GM19397 (cell line): ENCODE data around the gene MS4A10.
"Not testable (repeated sequence)": the region's sequence is repeated elsewhere in the genome, so short reads cannot be mapped to it uniquely, and the experiment has no call there.

ENCODE experiments used
- ATAC-seq: cut with Tn5 transposase; IDR thresholded peaks from one replicate; pipeline ENCODE4 v1.9.1; 2021; ENCODE audit warnings: mild to moderate bottlenecking, moderate library complexity; ENCODE audit not compliant: unreplicated experiment

MS4A10 gene

DNA sequence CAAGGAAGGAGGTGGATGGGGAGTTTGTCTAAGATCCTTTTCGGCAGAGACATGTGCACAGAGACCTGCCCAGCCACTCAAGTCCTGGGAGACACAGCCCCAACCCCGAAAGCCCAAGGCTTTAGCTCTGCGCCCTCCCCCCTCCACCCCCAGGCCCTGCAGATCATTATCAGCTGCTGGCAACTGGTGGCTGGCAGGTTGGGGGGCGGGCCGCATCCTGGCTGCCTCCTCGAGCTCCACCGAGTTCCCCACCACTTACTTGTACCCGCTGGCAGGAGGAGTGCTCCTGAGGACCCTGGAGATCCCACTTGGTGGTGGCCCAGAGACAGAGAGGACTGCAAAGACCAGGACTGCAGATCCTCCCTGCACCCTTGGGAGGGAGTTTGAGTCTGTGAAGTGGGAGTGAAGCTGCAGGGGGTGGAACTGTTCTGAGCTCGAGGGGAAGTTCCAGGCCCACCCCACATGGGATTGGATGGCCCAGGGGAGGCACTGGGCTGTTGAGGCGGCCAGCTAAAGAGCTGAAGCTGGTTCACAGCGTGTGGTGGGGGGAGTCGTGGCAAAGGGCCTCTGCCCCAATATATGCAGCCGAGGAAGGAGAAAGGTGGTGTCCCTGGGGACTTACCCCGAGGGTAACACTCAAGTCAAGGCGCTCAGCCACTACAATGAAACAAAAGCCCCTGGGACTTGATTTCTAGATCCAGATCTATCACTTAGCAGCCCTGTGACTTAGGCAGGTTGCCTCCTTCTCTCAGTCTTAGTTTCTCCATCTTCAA is 36.9 kb downstream of the MS4A10 start:
- ATAC-seq: no peak

DNA sequence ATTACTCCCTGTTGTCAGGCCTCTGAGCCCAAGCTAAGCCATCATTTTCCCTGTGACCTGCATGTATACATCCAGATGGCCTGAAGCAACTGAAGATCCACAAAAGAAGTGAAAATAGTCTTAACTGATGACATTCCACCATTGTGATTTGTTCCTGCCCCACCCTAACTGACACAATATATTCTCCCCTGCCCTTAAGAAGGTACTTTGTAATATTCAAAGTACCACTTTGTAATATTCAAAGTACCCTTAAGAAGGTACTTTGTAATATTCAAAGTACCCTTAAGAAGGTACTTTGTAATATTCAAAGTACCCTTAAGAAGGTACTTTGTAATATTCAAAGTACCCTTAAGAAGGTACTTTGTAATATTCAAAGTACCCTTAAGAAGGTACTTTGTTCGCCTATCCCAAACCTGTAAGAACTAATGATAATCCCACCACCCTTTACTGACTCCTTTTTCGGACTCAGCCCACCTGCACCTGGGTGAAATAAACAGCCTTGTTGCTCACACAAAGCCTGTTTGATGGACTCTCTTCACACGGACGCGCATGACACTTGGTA is 38.7 kb downstream of the MS4A10 start:
- not testable (repeated sequence) for ATAC-seq

DNA sequence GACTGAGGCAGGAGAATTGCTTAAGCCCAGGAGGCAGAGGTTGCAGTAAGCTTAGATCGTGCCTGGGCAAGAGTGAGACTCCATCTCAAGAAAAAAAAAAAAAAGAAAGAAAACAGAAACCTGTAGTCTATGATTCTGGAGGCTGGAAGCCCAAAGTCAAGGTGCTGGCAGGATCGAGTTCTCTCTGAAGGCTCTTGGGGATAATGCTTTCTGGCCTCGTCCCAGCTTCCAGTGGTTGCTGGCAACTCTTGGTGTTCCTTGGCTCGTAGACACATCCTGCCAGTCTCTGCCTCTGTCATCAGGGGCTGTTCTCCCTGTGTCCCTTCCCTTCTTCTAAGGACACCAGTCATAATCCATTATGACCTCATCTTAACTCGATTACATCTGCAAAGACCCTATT is 40.0 kb downstream of the MS4A10 start:
- ATAC-seq: no peak

DNA sequence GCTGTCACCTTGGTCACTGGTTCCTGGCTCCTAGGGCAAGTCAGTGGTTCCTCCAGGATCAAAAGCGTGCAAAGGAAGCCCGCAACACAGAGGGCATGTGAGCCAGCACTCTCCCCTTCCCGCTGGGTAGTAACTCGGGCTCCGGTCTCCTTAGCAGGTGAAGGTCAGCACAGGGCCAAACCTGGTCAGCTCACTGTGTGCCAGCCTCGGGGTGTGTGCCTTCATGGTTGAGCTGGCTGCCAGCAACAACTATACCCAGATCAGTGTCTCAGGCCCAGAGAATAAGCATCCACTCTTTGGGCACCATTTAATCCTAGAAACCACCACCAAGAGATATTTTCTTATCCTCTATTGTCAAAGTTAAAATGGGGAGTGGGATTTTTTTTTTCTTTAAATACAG is 40.7 kb downstream of the MS4A10 start:
- ATAC-seq: no peak

DNA sequence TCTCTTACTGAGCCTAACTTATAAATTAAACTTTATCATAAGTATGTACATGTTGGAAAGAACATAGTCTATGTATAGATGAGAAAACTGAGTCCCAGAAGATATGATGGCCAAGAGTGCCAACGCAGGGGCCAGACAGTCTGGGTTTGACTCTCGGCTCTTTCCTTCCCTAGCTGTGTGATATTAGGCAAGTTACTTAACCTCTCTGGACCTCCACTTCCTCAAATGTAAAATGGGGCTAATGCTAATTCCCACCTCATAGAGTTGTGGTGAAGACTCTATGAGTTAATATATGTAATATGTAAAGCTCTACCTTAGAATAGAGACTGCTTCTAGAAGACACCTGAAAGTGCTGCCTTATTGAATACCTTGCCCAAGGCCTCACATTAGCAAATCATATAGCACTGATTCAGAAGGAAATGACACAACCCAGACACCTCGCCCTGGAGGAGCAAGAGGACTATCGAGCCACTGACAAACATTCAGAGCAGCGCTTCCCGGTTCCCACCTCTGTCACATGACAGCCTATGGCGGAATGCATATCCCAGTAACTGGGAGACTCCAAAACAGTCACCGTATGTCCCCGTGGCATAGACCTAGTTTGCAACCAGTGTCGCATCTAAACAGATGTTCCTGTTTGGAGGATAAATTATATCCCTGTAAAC is 45.5 kb downstream of the MS4A10 start:
- peak; percentile 51 for ATAC-seq

DNA sequence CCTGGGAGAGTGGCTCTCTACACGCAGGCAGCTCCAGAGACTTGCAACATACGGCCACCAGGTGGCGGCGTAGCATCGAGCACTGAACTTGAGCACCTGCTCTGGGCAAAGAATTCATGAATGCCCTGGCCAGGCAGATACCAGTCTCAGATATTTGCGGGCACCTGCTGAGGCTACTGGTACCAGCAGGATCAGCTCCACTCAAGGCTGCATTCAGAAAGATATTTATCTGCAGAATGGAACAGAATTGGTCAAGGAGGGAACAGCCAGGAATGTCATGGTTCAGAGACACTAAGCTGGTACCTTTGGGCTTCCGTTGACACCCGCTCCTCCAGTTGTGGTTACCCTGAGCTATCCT is 46.0 kb downstream of the MS4A10 start:
- peak; percentile 87 for ATAC-seq

DNA sequence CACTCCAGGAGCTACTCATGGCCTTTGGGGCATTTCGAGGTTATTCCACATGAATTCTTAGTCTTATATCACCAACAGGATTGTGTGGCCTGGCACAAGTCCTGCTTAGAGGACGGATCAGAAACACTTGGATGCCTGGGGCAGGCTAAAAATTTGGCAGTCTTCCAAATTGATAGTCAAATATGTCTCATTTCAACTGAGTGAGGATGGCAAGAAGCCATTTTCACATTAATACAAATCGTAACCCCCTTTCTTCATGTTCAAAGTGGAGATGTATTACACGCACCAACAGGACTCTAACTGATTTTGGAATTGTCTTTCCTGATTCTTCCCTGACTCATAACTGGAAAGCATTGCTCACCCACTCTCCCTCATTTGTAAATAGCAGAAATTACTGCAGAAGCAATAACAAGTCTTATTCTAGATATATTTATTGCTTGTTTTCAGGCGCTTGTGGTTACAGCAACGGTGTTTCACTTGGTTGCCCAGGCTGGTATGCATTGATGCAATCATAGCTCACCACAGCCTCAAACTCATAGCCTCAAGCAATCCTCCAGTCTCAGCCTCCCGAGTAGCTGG is 46.5 kb downstream of the MS4A10 start:
- no peak for ATAC-seq

DNA sequence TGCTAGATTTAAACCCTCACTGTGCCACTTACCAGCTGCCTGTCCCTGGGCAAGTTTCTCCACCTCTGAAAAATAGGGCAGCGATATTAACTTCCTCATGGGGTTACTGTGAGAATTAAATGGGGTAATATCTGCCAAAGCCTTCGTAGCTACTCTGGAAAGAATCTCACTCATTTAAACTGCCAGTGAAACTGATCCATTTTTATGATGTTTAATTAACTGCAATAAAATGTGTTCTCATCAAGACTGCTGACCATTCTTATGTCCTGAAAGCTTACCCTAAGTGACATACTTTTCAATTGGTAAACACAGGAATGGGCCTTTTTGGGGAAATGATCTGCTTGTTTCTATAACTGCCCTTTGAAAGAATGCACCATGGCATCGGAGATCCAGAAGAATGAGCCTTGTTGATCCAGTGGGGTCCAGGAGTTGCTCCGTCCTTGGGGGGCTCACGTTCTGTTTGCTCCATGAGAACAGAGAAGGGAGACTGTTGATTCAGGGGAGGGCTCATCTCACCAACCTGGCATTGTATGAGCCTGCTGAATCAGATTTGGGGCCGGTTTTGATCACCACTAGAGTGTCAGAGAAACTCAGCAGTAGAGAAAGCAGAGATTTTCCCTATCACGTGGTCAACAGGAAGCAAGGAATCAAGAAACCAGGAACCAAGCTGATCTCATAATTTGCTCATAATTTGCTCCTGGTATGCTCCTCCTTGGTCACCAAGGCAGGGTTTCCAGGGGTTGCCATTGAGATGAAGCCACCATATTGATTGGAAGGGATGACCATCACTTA is 49.8 kb downstream of the MS4A10 start:
- no peak for ATAC-seq

DNA sequence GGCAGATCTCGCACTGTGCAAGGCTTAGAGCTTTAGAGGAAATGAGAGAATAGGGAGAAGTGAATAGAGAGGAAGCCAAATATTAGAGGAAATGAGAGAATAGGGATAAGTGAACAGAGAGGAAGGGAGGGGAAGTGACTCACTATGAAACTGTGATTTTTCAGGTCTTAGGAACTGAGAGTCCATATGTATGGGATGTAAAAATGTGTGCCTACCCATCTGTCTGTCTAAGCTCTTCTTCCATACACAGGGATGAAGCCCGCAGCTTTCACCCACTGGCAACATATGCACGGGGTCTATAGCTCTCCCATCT is 50.4 kb downstream of the MS4A10 start:
- ATAC-seq: no peak

DNA sequence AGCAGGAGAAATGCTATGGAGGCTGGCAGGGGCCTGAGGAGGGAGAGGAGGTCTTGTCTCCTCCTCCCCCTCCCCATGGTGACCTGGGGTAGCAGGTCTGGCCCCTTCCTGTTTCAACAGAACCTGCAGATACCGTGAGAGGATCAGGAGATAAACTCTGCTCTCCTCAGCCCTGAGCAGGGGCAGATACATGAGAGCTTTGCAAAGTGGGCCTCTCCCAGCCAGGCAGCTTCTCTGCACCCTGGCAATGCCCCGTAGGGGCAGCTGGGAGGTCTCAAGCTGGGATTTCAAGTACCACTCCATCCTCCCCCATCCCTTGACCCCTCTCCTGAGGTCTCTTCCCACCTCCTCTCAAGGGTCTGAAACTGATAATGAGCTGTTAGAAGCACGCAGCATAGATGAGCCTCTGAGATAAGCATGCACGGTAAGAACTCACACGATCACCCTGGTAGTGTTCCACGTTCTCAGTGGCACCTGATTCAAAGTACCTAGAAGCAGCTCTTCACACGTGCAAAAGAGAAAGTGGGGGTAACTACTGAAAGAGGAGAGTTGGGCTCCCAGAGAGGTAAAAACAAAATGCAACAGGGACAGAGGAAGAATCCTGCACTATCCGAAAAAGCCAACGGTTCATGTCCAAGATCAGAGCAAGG is 51.9 kb downstream of the MS4A10 start:
- ATAC-seq: no peak

DNA sequence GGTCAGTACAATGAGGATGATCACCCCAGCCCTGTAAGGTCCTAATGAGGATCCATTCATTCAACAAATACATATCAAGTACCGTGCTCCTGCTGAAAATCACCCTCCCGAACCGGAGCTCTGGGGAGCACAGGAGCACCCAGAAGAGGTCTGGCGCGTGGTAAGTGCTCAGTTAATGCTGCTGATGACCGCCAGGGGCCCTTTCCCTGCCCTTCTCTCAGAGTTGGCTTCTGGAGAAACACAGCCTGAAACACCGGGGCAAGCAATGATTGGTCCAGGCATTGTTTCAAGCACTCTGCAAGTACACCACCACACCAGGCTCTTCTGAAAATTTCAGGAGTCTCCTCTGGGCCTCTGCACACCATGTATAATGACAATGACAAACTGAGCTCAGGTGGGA is 53.0 kb downstream of the MS4A10 start:
- no peak for ATAC-seq

DNA sequence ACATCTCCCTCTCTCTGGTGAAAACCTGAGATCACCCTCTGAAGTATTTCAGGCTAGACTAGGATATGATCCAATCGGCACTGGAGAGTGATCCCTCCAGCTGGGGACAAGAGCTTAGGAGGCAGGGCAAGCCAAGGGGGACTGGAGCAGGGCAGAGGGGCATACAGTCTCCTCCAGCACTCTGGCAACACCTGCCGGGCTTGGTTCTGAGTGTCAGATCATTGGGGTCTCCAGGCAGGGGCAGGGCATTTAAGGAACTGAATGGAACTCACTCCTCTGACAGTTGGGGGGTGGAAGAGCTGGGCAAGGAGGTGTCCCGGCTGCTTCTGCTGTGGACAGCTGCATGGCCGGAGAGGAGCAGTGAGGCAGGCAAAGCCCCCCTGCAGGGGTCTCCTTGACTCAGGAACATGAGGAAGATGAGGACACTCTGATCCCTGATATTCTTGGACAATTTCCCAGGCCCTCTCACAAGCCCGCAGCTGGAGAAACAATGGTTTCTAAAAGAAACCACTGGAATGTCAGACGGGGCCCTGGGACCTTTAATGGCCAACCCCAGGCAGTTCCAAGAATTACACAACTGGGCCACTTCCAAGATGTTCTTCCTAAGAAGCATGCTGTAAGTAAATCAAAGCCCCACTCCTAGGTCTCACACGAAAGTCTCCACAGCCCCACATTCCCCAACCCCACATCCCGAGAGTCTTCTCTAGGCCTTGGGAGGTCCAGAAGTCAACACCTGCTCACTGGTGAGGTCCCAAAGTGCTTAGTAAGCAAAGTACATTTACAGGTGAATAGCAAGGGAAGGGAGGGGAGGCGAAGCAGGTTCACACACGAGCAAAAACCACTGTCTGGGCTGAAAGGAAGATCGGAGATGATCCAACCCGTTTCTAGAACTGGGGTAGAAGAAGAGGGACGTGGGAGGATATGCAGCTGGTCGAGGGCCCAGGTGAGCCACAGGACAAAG is 55.6 kb downstream of the MS4A10 start:
- ATAC-seq: no peak

DNA sequence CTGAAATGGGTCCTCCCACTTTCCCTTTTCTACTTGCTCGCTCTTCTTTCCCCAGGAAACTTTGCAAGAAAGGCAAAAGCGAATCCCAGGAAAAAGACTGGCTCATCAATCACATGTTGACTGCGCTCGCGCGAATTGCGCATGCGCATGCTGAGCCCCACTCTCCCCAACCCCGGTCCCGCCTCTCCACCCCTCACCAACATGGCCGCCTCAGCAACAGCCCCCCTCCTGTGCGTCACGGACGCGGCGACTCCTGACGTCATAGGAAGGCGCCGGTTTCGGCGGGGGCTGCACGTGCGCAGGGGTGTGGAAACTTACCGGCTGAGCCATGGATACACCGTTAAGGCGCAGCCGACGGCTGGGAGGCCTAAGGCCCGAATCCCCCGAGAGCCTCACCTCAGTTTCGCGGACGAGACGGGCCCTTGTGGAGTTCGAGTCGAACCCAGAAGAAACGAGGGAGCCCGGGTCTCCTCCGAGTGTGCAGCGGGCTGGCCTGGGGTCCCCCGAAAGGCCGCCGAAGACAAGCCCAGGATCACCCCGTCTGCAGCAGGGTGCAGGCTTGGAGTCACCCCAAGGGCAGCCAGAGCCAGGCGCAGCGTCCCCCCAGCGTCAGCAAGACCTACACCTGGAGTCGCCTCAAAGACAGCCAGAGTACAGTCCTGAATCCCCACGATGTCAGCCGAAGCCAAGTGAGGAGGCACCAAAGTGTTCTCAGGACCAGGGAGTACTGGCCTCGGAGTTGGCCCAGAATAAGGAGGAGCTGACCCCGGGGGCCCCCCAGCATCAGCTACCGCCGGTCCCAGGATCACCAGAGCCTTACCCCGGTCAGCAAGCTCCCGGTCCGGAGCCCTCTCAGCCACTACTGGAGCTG is 56.9 kb downstream of the MS4A10 start, which contains the start of gene CCDC86:
CCDC86 (plus strand) TSS at position 317 of the 871 bp plus-strand sequence; CDS start at position 329, 12 bp downstream.
- peak; percentile 83 for ATAC-seq

DNA sequence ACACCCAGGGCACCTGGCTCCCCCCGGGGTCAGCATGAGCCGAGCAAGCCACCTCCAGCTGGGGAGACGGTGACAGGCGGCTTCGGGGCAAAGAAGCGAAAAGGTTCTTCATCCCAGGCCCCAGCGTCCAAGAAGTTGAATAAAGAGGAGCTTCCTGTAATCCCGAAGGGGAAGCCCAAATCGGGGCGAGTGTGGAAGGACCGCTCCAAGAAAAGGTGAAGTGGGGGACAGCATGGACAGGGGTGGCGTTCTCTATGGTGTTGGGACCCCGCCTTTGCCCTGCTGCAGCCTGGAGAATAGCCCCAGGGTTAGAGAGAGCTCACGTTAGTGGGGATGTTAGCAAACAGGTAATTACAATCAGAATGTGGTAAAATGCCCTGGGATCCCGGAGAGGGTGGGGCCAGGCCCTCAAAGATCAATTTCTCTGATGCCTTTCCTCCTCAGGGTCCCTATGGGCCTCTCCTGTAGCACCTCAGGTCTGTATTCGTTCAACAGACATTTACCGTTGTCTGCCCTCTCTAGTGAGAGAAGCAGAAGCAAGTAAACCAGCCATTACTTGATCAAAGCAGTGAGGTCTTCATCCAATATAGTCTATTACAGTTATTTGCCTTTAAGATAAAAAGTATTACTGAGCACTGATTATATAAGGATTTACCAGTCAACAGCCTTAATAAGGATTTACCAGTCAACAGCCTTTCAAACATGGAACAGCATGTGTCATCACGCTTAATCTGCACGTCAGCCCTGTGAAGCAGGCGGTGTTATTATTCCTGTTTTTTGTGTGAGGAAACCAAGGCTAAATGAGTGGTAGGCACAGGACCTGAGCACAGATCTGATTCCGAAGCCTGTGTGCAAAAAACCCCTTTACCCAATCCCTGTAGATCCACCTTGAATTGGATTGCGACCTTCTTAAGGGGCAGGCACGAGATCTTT is 57.8 kb downstream of the MS4A10 start:
- no peak for ATAC-seq

DNA sequence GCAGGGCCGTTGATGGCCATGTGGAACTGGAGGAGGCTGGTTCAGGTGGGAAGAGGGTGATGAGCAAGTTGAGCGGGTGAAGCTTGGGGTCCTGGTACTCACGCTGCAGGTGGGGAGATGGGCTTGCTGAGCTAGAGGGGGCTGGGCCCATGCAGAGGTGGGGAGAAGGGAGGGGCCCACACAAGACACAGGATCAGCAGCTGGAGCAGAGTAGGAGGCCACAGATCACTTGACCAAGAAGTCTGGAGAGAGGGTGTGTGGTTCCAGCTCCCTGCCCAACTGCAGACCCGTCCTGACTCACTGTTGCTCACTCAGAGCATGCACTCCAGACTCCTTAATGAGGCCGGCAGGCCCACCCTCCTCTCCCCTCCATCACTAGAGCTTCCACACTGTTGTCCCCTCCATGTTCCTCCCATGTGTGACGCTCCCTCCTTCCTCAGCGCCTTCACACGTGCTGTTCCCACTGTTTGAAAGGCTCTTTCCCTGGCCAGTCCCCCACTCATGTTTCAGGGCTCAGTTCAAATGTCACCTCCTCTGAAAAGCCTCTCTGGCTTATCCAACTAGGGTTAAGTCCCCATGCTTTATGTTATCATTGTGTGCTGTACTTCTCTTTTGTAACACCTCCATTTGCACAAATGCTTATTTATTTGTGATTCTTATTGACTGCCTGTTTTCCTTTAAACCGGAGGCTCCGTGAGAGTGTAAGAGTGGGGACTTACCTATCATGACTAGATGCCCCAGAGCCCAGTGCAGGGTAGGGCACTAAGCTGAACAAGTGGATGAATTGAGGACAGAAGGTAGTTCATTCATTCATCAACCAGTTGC is 59.1 kb downstream of the MS4A10 start:
- no peak for ATAC-seq

DNA sequence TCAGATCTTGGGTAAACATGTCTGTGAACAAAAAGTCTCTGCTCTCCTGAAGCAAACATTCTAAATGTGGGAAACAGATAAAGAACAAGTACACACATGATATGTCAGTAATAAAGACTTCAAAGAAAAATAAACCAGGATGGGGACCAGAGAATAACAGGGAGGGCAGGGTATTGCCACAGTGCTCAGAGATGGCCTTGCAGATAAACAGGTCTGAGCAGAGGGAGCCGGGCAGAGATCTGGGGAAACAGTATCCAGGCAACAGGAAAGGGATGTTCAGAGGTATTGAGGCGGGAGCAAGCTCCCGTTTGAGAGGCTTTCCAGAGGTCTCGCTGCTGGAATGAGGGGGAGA is 59.7 kb downstream of the MS4A10 start:
- no peak for ATAC-seq

DNA sequence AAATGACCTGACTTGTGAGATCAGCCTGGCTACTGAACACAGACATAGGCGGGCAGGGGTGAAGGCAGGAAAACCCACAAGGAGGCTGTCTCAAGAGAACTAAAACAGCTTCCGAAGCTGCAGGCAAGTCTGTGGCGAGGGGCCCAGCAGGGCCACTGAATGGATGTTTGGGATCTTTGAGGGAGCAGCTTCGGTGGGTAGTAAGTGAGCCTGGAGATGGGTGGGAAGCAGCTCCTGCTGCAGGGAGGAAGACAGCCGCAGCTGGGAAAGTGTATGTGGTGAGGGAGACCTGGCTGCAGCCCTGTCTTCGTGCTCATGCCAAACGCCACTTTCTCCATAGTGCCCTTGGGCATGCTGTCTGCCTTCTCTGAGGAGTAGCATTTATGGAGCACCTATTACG is 60.2 kb downstream of the MS4A10 start:
- ATAC-seq: no peak
